Measurements from ENCODE around the gene TEX13B. TPM values are rescaled to one million over a fixed set of nuclear protein-coding genes. Genes with fewer than 3 reads are reported as not detected.

Gene TEX13B
- polyA plus RNA-seq, 2 of the 4 experiments (the other 2 are of a cell fraction) = not detected

DNA sequence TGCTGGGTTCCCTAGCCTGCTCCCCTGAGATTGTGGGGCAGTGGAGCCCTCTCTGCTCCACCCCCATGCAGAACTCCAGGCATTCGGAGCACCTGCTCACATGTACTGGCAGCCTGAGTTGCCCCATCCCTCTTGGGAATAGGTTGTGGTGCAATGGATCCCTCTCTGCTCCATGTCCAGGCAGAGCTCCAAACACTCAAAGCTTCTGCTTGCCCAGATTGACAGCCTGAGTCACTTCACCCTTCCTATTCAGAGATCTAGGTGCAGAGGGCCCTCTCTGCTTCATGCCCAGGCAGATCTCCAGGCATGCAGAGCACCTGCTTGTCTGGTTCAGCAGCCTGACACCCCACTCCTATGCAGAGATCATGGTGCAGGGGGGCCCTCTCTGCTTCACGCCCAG, 18.6 kb upstream of the TEX13B start:
- ATAC-seq (peak in 1 of 2 experiments; percentile 30; a peak in 1 of 6 replicates), DNase-seq (ENCODE audit: low read depth in 1 of 2, low spot score in 1 of 2) (peak in 1 of 2 experiments; percentile 2), FAIRE-seq (no peak)
- Histone ChIP-seq H3K4me2 (no peak overlapping the region), H3K9me3 (no peaks in the 10 kb centered on the region), H3K27ac (peak overlapping the region in 1 of 2 experiments; percentile 43; a peak in 2 of 6 replicates), H3K4me3 (no peak overlapping the region), H3K4me1 (no peaks in the 10 kb centered on the region)
- WGBS (ENCODE audit: missing lambda C conversion rate) = 60% methylated on average over 1 of the region's 2 CpGs
- ChIA-PET CTCF (interaction anchor here (1.6 kb wide), 1 partner anchor 7 kb away, joined by 5 read pairs; no protein-coding TSS in a partner anchor), POLR2A (no interaction called here)
- TF ChIP-seq, protein P1, sequence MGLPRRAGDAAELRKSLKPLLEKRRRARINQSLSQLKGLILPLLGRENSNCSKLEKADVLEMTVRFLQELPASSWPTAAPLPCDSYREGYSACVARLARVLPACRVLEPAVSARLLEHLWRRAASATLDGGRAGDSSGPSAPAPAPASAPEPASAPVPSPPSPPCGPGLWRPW (IDR thresholded peaks at IDR 0.05) = no peak
- TF ChIP-seq GATA3 (IDR thresholded peaks at IDR 0.05; ENCODE audit: borderline replicate concordance) (no peak), EHMT2 (IDR thresholded peaks at IDR 0.05; ENCODE audit: low read depth) (no peak), RARB (CRISPR knock-in tag; IDR thresholded peaks at IDR 0.05) (no peak), HDAC2 (IDR thresholded peaks at IDR 0.05) (no peak), NR3C1 (IDR thresholded peaks at IDR 0.05) (no peak), JUNB (IDR thresholded peaks at IDR 0.05) (no peak)

DNA sequence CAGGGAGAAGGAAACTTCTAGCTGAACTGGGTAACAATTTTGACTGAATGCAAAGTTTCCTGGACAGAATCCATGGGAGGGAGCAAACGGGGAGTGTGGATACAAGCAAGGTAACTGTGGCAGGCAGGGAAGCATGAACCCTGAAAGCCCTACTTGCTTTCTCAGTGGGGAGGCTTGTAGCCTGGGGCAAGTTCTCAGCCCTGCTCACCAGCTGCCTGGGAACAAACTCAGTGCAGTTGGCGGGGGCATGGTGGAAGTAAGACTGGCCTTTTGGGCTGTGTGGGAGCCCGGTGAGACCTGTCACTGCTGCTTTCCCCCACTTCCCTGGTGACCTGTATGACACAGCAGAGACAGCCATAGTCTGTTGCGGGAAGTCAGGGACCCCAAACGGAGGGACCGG, 14.0 kb upstream of the TEX13B start:
- H3K27ac ChIP-seq = no peak overlapping the region

DNA sequence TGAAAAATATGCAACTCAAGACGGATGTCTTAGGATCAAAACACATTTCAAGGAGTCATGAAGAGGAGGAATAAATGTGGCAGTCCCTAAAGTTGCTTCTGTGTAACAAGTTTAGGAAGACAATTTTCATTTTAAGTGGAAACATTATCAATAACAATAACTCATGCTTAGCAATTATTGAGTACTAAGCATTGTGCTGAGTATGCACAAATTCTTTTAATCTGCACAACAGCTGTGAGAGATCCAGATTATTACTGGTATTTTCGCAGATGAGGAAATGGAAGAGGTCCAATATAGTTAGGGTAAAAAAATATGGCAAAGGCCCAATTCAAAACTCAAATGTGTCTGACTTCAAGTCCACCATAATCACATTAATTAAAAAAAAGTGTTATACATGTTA, 2.9 kb upstream of the TEX13B start:
- CTCF ChIA-PET = no interaction called here
- TF ChIP-seq MAFK (IDR thresholded peaks at IDR 0.05; ENCODE audit: partially characterized antibody) = peak; percentile 86
- no peak for TF ChIP-seq HOXA7 (CRISPR knock-in tag; IDR thresholded peaks at IDR 0.05)
- TF ChIP-seq RAD21 (conservative IDR thresholded peaks at IDR 0.05 in 1 of 2, IDR thresholded peaks at IDR 0.05 in 1 of 2) = no peak
- no peak for DNase-seq (ENCODE audit: low read depth in 1 of 2, low spot score in 1 of 2)
- no peak for ATAC-seq
- Histone ChIP-seq H3K4me3 (no peak overlapping the region), H3K4me1 (no peaks in the 10 kb centered on the region), H3K27ac (no peak overlapping the region), H3K9me3 (no peaks in the 10 kb centered on the region), H3K4me2 (no peak overlapping the region)
- WGBS (ENCODE audit: missing lambda C conversion rate) = 80% methylated on average over 2 of the region's 2 CpGs
- FAIRE-seq = peak; percentile 63
- POLR2A ChIA-PET = no interaction called here

More for the DNA sequence above, 14.0 kb upstream of the TEX13B start:
- no peak overlapping the region for H3K4me2 ChIP-seq
- H3K4me1 ChIP-seq = no peaks in the 10 kb centered on the region
- POLR2A ChIA-PET = no interaction called here
- WGBS (ENCODE audit: missing lambda C conversion rate) = 71% methylated on average over 4 of the region's 6 CpGs
- no peak for ATAC-seq
- DNase-seq (ENCODE audit: low read depth in 1 of 2, low spot score in 1 of 2) = no peak
- TF ChIP-seq JUN (IDR thresholded peaks at IDR 0.05) = no peak
- CTCF ChIA-PET = interaction anchor here (0.6 kb wide), 1 partner anchor 546 kb away, joined by 4 read pairs; no protein-coding TSS in a partner anchor
- no peak overlapping the region for H3K4me3 ChIP-seq
- FAIRE-seq = no peak
- H3K9me3 ChIP-seq = no peaks in the 10 kb centered on the region

DNA sequence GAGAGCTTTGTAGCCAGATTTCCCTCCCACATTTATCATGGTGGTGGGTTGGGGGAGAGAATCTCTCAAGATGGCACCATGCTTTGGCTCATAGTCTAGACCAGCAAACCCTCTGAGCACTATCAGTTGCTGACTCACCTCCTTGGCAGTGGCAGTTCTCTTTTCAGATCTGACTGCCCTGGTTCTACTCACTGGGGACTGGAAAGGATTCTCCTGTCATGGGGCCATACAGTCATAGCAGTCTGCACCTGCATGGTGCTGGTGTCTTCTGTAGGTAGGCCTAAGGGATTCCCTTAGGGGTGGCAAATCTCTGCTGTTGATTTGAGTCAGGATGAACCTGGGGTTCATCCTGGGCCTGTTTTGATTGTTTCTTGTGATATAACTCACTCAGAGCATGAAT, 2.6 kb downstream of the TEX13B start:
- Histone ChIP-seq H3K27ac (no peak overlapping the region), H3K4me3 (no peak overlapping the region), H3K4me1 (no peaks in the 10 kb centered on the region), H3K9me3 (no peaks in the 10 kb centered on the region), H3K4me2 (no peak overlapping the region)
- TF ChIP-seq HDAC2 (IDR thresholded peaks at IDR 0.05) (no peak), ZSCAN20 (CRISPR knock-in tag; IDR thresholded peaks at IDR 0.05) (no peak), ZFP36 (IDR thresholded peaks at IDR 0.05; ENCODE audit: borderline replicate concordance, partially characterized antibody) (no peak)
- TF ChIP-seq, protein P2, sequence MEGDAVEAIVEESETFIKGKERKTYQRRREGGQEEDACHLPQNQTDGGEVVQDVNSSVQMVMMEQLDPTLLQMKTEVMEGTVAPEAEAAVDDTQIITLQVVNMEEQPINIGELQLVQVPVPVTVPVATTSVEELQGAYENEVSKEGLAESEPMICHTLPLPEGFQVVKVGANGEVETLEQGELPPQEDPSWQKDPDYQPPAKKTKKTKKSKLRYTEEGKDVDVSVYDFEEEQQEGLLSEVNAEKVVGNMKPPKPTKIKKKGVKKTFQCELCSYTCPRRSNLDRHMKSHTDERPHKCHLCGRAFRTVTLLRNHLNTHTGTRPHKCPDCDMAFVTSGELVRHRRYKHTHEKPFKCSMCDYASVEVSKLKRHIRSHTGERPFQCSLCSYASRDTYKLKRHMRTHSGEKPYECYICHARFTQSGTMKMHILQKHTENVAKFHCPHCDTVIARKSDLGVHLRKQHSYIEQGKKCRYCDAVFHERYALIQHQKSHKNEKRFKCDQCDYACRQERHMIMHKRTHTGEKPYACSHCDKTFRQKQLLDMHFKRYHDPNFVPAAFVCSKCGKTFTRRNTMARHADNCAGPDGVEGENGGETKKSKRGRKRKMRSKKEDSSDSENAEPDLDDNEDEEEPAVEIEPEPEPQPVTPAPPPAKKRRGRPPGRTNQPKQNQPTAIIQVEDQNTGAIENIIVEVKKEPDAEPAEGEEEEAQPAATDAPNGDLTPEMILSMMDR (IDR thresholded peaks at IDR 0.05) = no peak
- no peak for ATAC-seq
- FAIRE-seq = peak; percentile 67
- POLR2A ChIA-PET = no interaction called here
- no peak for DNase-seq (ENCODE audit: low read depth in 1 of 2, low spot score in 1 of 2)
- CTCF ChIA-PET = interaction anchor here (0.6 to 1.9 kb wide), 7 partner anchors 11 to 1116 kb away, joined by 3 to 9 read pairs (median 3); no protein-coding TSS in a partner anchor

DNA sequence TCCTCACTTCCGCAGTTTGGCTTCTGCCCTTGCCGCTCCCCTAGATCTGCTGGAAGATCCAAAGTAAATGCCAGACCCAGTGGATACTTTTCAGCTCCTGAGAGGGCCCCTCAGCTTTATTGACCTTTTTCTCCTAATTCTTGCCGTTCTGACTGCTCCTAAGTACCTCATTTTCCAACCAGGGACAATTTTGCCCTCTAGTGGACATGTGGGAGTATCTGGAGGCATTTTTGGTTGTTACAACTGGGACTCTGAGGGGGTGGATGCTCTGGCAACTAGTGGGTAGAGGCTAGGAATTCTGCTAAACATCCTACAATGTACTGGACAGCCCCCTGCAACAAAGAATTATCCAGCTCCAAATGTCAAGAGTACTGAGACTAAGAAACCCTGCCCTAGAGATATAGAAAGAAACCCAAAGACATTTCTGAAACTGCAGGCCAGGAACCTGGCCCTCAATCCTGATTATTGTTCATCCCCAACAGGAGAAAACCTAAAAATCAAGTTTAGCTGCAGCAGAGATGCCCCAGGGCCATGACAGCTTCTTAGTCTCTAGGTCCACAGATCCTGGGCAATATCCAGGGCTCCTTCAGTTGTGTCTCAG, 3.4 kb downstream of the TEX13B start:
- H3K27ac ChIP-seq = no peak overlapping the region
- DNase-seq (ENCODE audit: low read depth in 1 of 2, low spot score in 1 of 2) (peak; percentile 18 to 48), ATAC-seq (peak; percentile 78 to 87; a peak in 5 of 6 replicates), FAIRE-seq (no peak)
- TF ChIP-seq SMC3 (IDR thresholded peaks at IDR 0.05) (peak; percentile 42; the same call in 2 of the 3 replicates), NFE2L2 (conservative IDR thresholded peaks at IDR 0.05; ENCODE audit: low read length) (no peak), RAD21 (conservative IDR thresholded peaks at IDR 0.05 in 1 of 2, IDR thresholded peaks at IDR 0.05 in 1 of 2) (peak; percentile 59 to 60)
- TF ChIP-seq, protein P2 (IDR thresholded peaks at IDR 0.05) = peak; percentile 54
- no peak overlapping the region for H3K4me2 ChIP-seq
- WGBS (ENCODE audit: missing lambda C conversion rate) = 59% methylated on average over 3 of the region's 3 CpGs
- no peaks in the 10 kb centered on the region for H3K9me3 ChIP-seq
- no peak overlapping the region for H3K4me3 ChIP-seq
- ChIA-PET CTCF (interaction anchor here (0.6 to 1.9 kb wide), 11 partner anchors 10 to 1115 kb away, joined by 3 to 9 read pairs (median 3); no protein-coding TSS in a partner anchor), POLR2A (no interaction called here)
- H3K4me1 ChIP-seq = no peaks in the 10 kb centered on the region
